IPS-NIHi7 (cell line): ENCODE data around the gene BCL2A1.
"Not testable (repeated sequence)": the region's sequence is repeated elsewhere in the genome, so short reads cannot be mapped to it uniquely, and the experiment has no call there.

Experiments
- DNase-seq: peaks from one replicate; pipeline ENCODE4 v3.0.0; 2012; ENCODE audit warnings: mixed read lengths; ENCODE audit errors: extremely low spot score

The BCL2A1 gene

GRCh38 chr15:79923515-79924169 is 47.4 kb downstream of the BCL2A1 start:
- DNase-seq, result peak; percentile 99

DNA sequence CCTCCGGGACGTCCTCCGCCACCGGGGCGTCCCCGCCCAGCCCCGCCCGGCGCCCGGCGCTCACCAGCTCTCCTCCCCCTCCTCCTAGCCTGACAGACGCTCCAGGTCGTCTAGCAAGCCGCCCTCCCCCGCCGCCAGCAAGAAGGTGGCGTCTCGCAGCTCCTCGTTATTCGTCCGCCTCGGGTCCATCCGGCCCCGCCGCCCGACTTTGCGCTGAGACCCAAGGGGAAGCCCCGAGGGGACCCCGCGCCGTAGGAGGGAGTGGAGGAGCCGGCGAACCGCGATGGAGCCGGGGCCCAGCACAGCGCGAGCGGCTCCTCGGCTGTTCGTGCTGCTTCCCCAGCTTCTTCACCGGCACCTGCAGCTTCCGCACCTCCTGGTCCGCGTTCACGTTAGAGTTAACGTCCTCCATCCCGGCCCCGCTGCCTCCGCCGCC is 47.9 kb downstream of the BCL2A1 start:
- peak; percentile 79 for DNase-seq

- no peak for DNase-seq
Observed at GRCh38 chr15:79922512-79923078, 48.4 kb downstream of the BCL2A1 start.

DNA sequence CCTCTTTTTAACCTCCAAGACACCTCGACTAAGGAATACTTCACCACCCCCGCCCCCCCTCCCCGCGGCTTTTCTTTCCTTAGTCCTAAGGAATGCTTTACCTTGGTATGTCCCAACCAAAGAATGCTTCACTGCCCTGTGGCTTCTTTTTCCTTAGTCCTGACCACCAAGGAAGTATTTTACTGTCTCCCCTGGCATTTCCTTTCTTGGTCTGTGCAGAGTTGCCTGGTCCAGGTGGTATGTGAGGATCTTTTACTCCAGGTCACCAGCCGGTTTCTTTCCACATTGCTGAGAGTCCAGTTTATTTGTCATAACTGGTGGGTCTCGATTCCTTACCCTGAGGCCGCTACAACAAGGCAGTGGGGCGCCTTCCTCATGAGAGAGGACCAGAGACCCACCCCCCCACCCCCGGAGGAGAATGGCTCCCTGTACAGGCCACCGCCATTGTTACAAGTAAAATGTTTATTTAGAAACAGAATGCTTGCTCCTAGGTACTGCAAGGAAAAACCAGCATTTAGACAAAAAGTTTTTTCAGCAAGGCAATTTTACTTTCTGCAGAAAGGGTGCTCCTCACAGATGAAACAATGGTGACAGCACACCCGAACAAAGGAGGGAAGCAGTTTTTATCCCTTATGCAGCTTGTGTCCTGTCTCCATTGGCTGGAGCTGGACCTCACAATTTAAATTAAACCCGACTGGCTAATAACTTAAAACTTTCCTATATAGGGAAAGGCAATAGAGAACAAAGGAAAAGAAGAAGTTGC is 51.1 kb downstream of the BCL2A1 start:
- no peak for DNase-seq

DNA sequence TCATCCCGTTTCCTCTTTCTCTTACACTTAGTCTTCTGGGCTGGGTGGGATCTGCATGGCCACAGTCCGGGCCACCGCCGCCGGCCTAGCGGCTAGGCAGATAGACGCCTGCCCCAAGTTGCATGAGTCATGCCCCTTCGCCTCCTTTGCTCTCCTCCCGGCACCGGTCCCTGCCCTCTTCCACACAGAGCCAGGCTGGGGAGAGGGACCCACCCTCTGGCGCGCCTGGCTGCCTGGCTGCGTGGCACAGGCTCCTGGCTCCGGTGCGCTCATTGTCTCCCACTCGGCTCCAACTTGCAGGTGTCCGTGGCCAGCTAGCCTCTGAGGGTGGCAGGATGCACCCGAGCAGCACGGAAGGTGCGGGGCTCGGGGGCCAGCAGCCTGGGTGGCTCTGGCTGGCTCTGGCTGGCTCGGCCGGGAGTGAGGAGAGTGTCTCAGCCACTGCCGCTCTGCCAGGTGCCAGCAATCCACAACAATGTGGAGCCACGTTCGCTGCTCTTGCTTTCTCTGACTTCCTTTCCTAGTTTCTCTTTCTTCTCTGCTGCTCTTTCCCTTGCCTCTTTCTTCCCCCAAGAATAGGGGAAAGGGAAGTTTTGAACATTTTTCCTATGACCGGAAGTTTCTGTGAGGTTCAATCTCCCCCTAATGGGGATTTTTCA is 51.8 kb downstream of the BCL2A1 start:
- DNase-seq, result no peak

DNA sequence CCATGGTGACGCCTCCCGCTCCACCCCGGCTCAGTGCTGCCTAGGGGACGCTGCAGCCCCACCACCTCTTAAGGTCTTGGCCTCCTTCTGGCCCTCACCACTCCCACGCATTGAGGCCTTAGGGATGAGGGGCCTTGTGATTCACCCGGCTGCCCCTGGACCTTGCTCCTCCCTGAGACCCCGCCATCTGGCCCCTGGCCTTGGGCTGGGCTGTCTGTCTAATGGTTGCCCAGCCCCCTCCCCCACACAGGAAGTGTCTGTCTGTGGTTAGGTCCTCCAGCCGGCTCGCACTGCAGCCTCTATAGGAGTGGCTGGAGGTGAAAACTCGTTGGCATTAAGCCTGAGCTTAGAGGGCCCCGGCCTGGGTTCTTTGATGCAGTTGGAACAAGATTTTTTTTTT is 52.7 kb downstream of the BCL2A1 start:
- DNase-seq, result no peak

DNA sequence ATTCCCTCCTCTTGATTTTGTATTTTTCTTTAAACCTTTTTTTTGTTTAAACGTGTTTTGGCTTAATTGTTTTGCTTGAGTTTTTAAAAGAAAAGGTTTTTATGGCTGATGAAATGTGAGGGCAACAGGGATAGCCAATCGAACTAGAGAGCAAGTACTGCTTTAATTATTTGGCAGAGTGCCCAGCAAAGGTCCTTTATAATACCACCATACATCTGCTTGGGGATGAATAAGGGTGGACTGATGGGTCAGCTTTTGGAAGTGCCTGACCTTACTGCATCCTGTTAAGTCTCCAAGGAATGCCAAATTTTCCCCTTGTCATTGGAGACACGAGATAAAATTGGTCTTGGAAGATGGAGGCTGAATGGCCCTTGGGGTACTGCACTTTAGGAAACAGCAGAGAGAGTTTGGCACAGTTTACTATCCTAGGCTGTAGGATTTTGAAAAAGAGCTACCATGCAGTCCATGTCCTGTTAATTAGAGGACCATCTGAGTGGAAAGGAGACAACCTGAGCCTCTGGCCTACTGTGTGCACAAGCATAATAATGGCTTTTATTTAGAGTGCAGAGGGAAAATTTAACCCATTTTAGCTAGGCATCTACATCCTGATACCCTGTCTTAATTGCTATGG is 54.4 kb downstream of the BCL2A1 start:
- no peak for DNase-seq

DNA sequence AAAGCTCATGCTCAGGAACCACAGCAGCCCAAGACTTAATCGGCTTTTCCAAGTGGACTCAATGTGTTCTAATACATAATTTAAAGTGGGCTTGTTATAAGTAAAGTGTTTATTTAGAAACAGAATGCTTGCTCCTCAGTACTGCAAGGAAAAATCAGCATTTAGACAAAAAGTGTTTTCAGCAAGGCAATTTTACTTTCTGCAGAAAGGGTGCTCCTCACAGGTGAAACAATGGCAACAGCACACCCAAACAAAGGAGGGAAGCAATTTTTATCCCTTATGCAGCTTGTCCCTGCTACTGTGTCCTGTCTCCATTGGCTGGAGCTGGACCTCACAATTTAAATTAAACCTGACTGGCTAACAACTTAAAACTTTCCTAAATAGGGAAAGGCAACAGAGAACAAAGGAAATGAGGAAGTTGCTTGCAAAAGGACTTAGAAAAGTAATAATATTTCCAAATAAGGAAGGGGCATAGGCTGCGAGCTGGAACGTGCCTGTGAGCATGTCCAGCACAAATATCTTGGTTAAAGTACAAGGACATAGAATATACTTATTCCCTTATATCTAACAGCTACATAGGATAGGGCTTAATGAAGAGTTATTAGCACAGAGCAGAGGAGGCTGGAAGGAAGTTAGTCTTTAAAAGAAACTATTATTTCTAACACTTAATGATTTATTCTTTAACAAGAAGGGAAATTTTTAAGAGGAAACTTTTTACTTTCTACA is 55.1 kb downstream of the BCL2A1 start:
- not testable (repeated sequence) for DNase-seq

- no peak for DNase-seq
Observed at GRCh38 chr15:79914728-79915127, 56.3 kb downstream of the BCL2A1 start.
